HUDEP-2 (cell line): ENCODE data around the gene ERCC6L2.
A peak's percentile ranks its signal among the peaks of the same experiment; 100 is the strongest.

Source experiments
- DNase-seq, 76 experiments: peaks; one replicate each; lab custom pipeline; 2025; ENCODE audit not compliant: unreplicated experiment in 76 of 76; lab: John Stamatoyannopoulos, UW

Gene ERCC6L2

GRCh38 chr9:95857896-95858295, 17.6 kb upstream of the ERCC6L2 start:
- DNase-seq = no peak

GRCh38 chr9:95862343-95862742, 13.1 kb upstream of the ERCC6L2 start:
- no peak for DNase-seq

GRCh38 chr9:95864852-95865580, 10.5 kb upstream of the ERCC6L2 start:
- no peak for DNase-seq

- no peak for DNase-seq
Measured at GRCh38 chr9:95870352-95870751, 5.1 kb upstream of the ERCC6L2 start.

GRCh38 chr9:95870906-95871305, 4.6 kb upstream of the ERCC6L2 start:
- DNase-seq = no peak

GRCh38 chr9:95874303-95874988, 1.0 kb upstream of the ERCC6L2 start:
- DNase-seq = no peak

- DNase-seq = peak in 54 of 76 experiments; percentile 6 to 66 (median 36)
Measured at GRCh38 chr9:95874989-95875304, 544 bp upstream of the ERCC6L2 start.

- DNase-seq = no peak
Measured at GRCh38 chr9:95876138-95876444, 600 bp downstream of the ERCC6L2 start.

GRCh38 chr9:95876595-95876994, 1.1 kb downstream of the ERCC6L2 start:
- peak in 2 of 76 experiments; percentile 1 to 13 for DNase-seq

GRCh38 chr9:95877984-95878383, 2.5 kb downstream of the ERCC6L2 start:
- DNase-seq = no peak

- peak in 1 of 76 experiments; percentile 0 for DNase-seq
Measured at GRCh38 chr9:95879591-95879990, 4.1 kb downstream of the ERCC6L2 start.

GRCh38 chr9:95880021-95880690, 4.7 kb downstream of the ERCC6L2 start:
- DNase-seq = no peak

- no peak for DNase-seq
Measured at GRCh38 chr9:95887926-95888497, 12.5 kb downstream of the ERCC6L2 start.

GRCh38 chr9:95890594-95890993, 15.1 kb downstream of the ERCC6L2 start:
- no peak for DNase-seq

- no peak for DNase-seq
Measured at GRCh38 chr9:95891067-95891671, 15.7 kb downstream of the ERCC6L2 start.

- no peak for DNase-seq
Measured at GRCh38 chr9:95892690-95893089, 17.2 kb downstream of the ERCC6L2 start.

- DNase-seq = no peak
Measured at GRCh38 chr9:95896580-95896979, 21.1 kb downstream of the ERCC6L2 start.

GRCh38 chr9:95901506-95901905, 26.0 kb downstream of the ERCC6L2 start:
- DNase-seq = no peak

GRCh38 chr9:95903398-95903797, 27.9 kb downstream of the ERCC6L2 start:
- DNase-seq = no peak

GRCh38 chr9:95907794-95908193, 32.3 kb downstream of the ERCC6L2 start:
- DNase-seq = peak in 1 of 76 experiments; percentile 2

- DNase-seq = no peak
Measured at GRCh38 chr9:95910023-95910707, 34.7 kb downstream of the ERCC6L2 start.
